WERI-Rb-1 (cell line): ENCODE measurements around the gene USP37.
A peak's percentile ranks its signal among the peaks of the same experiment; 100 is the strongest.

Experiments used
- DNase-seq: peaks from one replicate; pipeline ENCODE4 v3.0.0-alpha.2; 2020
- H3K27ac ChIP-seq: fragments of 250-450 bp; sonication (Bioruptor Pico); 2 replicates; pipeline ENCODE4 v1.5.1; 2020; ENCODE audit warnings: mild to moderate bottlenecking, moderate library complexity
- H3K27me3 ChIP-seq: fragments of 250-450 bp; sonication (Bioruptor Pico); 2 replicates; pipeline ENCODE4 v1.5.1; 2021; ENCODE audit warnings: mild to moderate bottlenecking, low read depth, moderate library complexity; ENCODE audit not compliant: insufficient read depth, severe bottlenecking
- H3K36me3 ChIP-seq: fragments of 250-450 bp; sonication (Bioruptor Pico); 2 replicates; pipeline ENCODE4 v1.5.1; 2020; ENCODE audit warnings: mild to moderate bottlenecking, moderate library complexity
- H3K4me3 ChIP-seq: 2 replicates; pipeline ENCODE4 v1.5.1; 2011; ENCODE audit warnings: low read depth, mild to moderate bottlenecking, control low read depth, low read length
- H3K9me3 ChIP-seq: fragments of 250-450 bp; sonication (Bioruptor Pico); 2 replicates; pipeline ENCODE4 v1.5.1; 2021; ENCODE audit warnings: mild to moderate bottlenecking, moderate library complexity; ENCODE audit not compliant: severe bottlenecking
- CTCF ChIP-seq: IDR thresholded peaks from 2 replicates; pipeline ENCODE4 v1.5.1; 2011; ENCODE audit warnings: low read depth, mild to moderate bottlenecking, control low read depth, inconsistent platforms, low read length

The USP37 gene

GRCh38 chr2:218418717-218419458 lies 149.3 kb downstream of the USP37 start, which contains the start of gene VIL1:
TSS of gene VIL1 (plus strand) at chr2:218419123. CDS start at chr2:218423779, 4,656 bp downstream.
- H3K27me3 ChIP-seq: no peaks in the 10 kb centered on the region
- no peak for TF ChIP-seq CTCF
- no peak within 1 kb of the TSS for H3K27ac ChIP-seq
- no peaks in the 10 kb centered on the region for H3K9me3 ChIP-seq
- H3K4me3 ChIP-seq: no peak within 1 kb of the TSS
- no peak for DNase-seq
- no peaks in the 10 kb centered on the region for H3K36me3 ChIP-seq

DNA sequence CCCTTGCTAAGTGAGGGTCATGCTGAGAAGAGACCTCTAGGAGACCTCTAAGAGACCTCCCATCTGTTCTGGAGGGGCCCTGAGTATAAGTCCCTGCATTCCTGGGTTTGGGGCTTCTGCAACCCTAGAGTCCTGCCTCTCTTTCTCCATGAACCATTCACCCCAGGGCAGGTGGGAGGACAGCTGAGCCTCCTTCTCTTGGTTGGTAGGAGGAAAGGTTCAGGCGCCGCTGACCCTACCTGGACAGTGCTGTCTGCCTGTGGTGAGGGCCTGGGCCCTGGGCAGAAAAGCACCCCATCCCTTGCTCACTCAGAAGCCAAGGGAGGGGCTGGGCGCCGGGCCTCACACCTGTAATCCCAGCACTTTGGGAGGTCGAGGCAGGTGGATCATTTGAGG lies 149.8 kb downstream of the USP37 start:
- Histone ChIP-seq H3K4me3 (no peak overlapping the region), H3K9me3 (no peaks in the 10 kb centered on the region), H3K27me3 (no peaks in the 10 kb centered on the region), H3K27ac (no peak overlapping the region), H3K36me3 (no peaks in the 10 kb centered on the region)
- no peak for DNase-seq
- TF ChIP-seq CTCF: no peak

DNA sequence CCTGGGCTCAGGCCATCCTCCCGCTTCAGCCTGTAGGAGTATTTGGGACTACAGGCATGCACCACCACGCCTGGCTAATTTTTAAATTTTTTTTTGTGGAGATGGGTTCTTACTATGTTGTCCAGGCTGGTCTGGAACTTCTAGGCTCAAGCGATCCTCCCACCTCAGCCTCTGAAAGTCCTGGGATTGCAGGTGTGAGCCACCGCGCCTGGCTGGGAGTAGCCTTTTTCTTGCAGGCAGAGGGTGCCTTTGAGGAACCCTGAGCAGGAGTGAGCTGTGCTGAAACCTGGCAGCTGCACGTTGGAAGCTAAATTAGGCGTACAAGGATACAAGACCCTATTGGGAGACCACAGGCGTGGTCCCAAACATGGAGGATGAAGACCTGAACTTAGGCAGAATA lies 160.4 kb downstream of the USP37 start:
- H3K27ac ChIP-seq: peak overlapping the region; percentile 87
- H3K27me3 ChIP-seq: no peaks in the 10 kb centered on the region
- TF ChIP-seq CTCF: no peak
- H3K9me3 ChIP-seq: no peaks in the 10 kb centered on the region
- H3K4me3 ChIP-seq: peak overlapping the region; percentile 45
- peaks cover 18% of the 10 kb centered on the region for H3K36me3 ChIP-seq
- no peak for DNase-seq

GRCh38 chr2:218406949-218407618 lies 161.1 kb downstream of the USP37 start:
- Histone ChIP-seq H3K36me3 (peaks cover 23% of the 10 kb centered on the region), H3K27ac (peak overlapping the region; percentile 87), H3K4me3 (peak overlapping the region; percentile 45), H3K9me3 (no peaks in the 10 kb centered on the region), H3K27me3 (no peaks in the 10 kb centered on the region)
- peak; percentile 70 for DNase-seq
- TF ChIP-seq CTCF: no peak

DNA sequence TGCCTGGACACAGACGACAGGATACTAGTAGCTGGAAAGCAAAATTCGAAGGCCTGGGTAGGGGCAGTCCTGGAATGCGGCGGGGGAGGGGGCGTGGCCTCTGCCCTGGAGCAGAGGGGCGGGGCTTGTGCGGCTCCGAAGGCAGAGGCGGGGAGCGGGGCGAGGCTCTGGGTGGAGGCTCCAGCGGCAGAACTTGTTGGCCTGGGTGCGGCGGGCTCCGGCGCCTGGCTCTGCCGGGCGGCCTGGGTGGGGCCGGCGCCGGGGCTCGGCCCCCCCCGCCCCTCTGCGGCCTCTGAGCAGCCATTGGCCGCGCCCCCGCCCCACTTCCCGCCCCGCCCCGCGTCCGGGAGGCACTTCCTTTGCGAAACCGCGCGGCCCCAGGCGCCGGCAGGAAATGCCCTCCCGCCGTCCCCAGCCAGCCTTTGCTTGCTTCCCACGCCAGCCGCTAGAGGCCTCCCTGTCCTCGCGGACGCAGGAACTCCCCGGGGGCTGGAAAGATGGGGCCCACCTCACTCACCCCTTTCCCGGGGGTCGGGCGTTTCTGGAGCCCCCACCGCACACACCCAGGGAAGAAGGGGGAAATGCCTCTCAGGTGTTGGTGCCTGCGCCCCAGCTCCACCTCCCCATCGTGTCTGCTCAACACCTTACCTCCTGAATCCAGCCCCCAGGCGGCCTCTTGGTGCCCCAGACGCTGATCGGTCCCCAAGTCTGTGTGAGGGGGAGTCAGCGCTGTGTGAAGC lies 161.8 kb downstream of the USP37 start:
- peak; percentile 97 for DNase-seq
- H3K27ac ChIP-seq: peak overlapping the region; percentile 87

More for the DNA sequence above, 161.8 kb downstream of the USP37 start:
- H3K4me3 ChIP-seq: peak overlapping the region; percentile 46
- no peaks in the 10 kb centered on the region for H3K27me3 ChIP-seq
- peaks cover 30% of the 10 kb centered on the region for H3K36me3 ChIP-seq
- peak; percentile 86 for TF ChIP-seq CTCF
- H3K9me3 ChIP-seq: no peaks in the 10 kb centered on the region
